Measurements from ENCODE around the gene ACTN4. TPM values are rescaled to one million over a fixed set of nuclear protein-coding genes. Genes with fewer than 3 reads are reported as not detected.

Gene ACTN4
- total RNA-seq, 1 donor from 2014 or later: 197 TPM

GRCh38 chr19:38730470-38730730, 83.0 kb downstream of the ACTN4 start:
- intact Hi-C loops (cut with micrococcal nuclease): loop anchor here (10.0 kb wide), 1 partner anchor 186 kb away; no protein-coding TSS in a partner anchor
- ChIA-PET CTCF (interaction anchor here (0.8 to 1.7 kb wide), 3 partner anchors 156 to 201 kb away, joined by 3 to 7 read pairs (median 4); partner anchors contain the start of genes MRPS12 and SARS2), POLR2A (no interaction called here)
- Mint-ChIP-seq H3K36me3 (ENCODE audit: low read depth) (peaks cover 46% of the 10 kb centered on the region), H3K27me3 (no peaks in the 10 kb centered on the region), H3K27ac (peak overlapping the region; percentile 35), H3K9me3 (no peaks in the 10 kb centered on the region), H3K4me1 (peaks cover 30% of the 10 kb centered on the region), H3K4me3 (no peak overlapping the region)
- no peak for DNase-seq
- TF ChIP-seq CTCF (IDR thresholded peaks at IDR 0.05): no peak
- ATAC-seq (ENCODE audit: low read depth): no peak

- peak overlapping the region; percentile 48 for H3K27ac Mint-ChIP-seq
- ChIA-PET CTCF (interaction anchor here (0.8 to 1.7 kb wide), 3 partner anchors 156 to 201 kb away, joined by 3 to 7 read pairs (median 4); partner anchors contain the start of genes MRPS12 and SARS2), POLR2A (no interaction called here)
- no peak overlapping the region for H3K4me3 Mint-ChIP-seq
- H3K36me3 Mint-ChIP-seq (ENCODE audit: low read depth): peaks cover 40% of the 10 kb centered on the region
- no peaks in the 10 kb centered on the region for H3K9me3 Mint-ChIP-seq
- H3K4me1 Mint-ChIP-seq: peaks cover 32% of the 10 kb centered on the region
- H3K27me3 Mint-ChIP-seq: no peaks in the 10 kb centered on the region
- no peak for DNase-seq
- TF ChIP-seq CTCF (IDR thresholded peaks at IDR 0.05): no peak
- intact Hi-C loops (cut with micrococcal nuclease): loop anchor here (10.0 kb wide), 1 partner anchor 186 kb away; no protein-coding TSS in a partner anchor
- no peak for ATAC-seq (ENCODE audit: low read depth)
Measured at GRCh38 chr19:38730731-38731589, 83.5 kb downstream of the ACTN4 start.

- CTCF ChIA-PET: no interaction called here
- POLR2A ChIA-PET: no interaction called here
- peaks cover 32% of the 10 kb centered on the region for H3K36me3 Mint-ChIP-seq (ENCODE audit: low read depth)
- no peaks in the 10 kb centered on the region for H3K27me3 Mint-ChIP-seq
- peaks cover 35% of the 10 kb centered on the region for H3K4me1 Mint-ChIP-seq
- H3K27ac Mint-ChIP-seq: peak overlapping the region; percentile 48
- no peak for ATAC-seq (ENCODE audit: low read depth)
- intact Hi-C loops (cut with micrococcal nuclease): loop anchor here (10.0 kb wide), 1 partner anchor 187 kb away; no protein-coding TSS in a partner anchor
- no peak overlapping the region for H3K4me3 Mint-ChIP-seq
- DNase-seq: no peak
- no peak for TF ChIP-seq CTCF (IDR thresholded peaks at IDR 0.05)
- H3K9me3 Mint-ChIP-seq: no peaks in the 10 kb centered on the region
Measured at GRCh38 chr19:38731654-38732301, 84.3 kb downstream of the ACTN4 start.

- Mint-ChIP-seq H3K4me3 (no peak overlapping the region), H3K4me1 (peaks cover 42% of the 10 kb centered on the region), H3K27me3 (no peaks in the 10 kb centered on the region), H3K36me3 (ENCODE audit: low read depth) (peaks cover 21% of the 10 kb centered on the region), H3K27ac (peak overlapping the region; percentile 90), H3K9me3 (no peaks in the 10 kb centered on the region)
- ATAC-seq (ENCODE audit: low read depth): no peak
- POLR2A ChIA-PET: interaction anchor here (1.1 to 4.1 kb wide), 6 partner anchors 37 to 197 kb away, joined by 3 to 28 read pairs (median 6); partner anchors contain the start of genes HNRNPL, MRPS12, RINL and SARS2
- intact Hi-C loops (cut with micrococcal nuclease): loop anchor here (10.0 kb wide), 1 partner anchor 188 kb away; no protein-coding TSS in a partner anchor
- CTCF ChIA-PET: interaction anchor here (0.8 to 3.0 kb wide), 4 partner anchors 154 to 330 kb away, joined by 3 to 25 read pairs (median 4); partner anchors contain the start of genes FAM98C, MRPS12 and SARS2
- TF ChIP-seq CTCF (IDR thresholded peaks at IDR 0.05): no peak
- no peak for DNase-seq
Measured at GRCh38 chr19:38733241-38733492, 85.7 kb downstream of the ACTN4 start.
